ENCODE results near the gene ABHD2.

- TF ChIP-seq, protein P1, sequence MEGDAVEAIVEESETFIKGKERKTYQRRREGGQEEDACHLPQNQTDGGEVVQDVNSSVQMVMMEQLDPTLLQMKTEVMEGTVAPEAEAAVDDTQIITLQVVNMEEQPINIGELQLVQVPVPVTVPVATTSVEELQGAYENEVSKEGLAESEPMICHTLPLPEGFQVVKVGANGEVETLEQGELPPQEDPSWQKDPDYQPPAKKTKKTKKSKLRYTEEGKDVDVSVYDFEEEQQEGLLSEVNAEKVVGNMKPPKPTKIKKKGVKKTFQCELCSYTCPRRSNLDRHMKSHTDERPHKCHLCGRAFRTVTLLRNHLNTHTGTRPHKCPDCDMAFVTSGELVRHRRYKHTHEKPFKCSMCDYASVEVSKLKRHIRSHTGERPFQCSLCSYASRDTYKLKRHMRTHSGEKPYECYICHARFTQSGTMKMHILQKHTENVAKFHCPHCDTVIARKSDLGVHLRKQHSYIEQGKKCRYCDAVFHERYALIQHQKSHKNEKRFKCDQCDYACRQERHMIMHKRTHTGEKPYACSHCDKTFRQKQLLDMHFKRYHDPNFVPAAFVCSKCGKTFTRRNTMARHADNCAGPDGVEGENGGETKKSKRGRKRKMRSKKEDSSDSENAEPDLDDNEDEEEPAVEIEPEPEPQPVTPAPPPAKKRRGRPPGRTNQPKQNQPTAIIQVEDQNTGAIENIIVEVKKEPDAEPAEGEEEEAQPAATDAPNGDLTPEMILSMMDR (tag by site-specific recombination; IDR thresholded peaks at IDR 0.05) = no peak
- TF ChIP-seq ZNF629 (tag by site-specific recombination; IDR thresholded peaks at IDR 0.05) = no peak
- no peak for TF ChIP-seq KLF9 (tag by site-specific recombination; IDR thresholded peaks at IDR 0.05; ENCODE audit: low read depth)
- TF ChIP-seq MZF1 (tag by site-specific recombination; IDR thresholded peaks at IDR 0.05; ENCODE audit: borderline replicate concordance) = no peak
- TF ChIP-seq ZBTB1 (tag by site-specific recombination; IDR thresholded peaks at IDR 0.05) = no peak
These were observed 5.0 kb upstream of the ABHD2 start for GRCh38 chr15:89083246-89083645.

Measured in HEK293 (cell line).